Superior temporal gyrus (tissue), 1 donor: ENCODE data around the gene CDH8.
"Not testable (repeated sequence)": the region's sequence is repeated elsewhere in the genome, so short reads cannot be mapped to it uniquely, and the experiment has no call there.

Source experiments
- DNase-seq: peaks from one replicate; pipeline ENCODE4 v3.0.0-alpha.2; 2016; ENCODE audit errors: extremely low spot score

Gene CDH8

GRCh38 chr16:61780161-61780560, 256.1 kb downstream of the CDH8 start:
- no peak for DNase-seq

- no peak for DNase-seq
Observed at GRCh38 chr16:61770301-61770700, 265.9 kb downstream of the CDH8 start.

- no peak for DNase-seq
Observed at GRCh38 chr16:61763991-61764390, 272.2 kb downstream of the CDH8 start.

GRCh38 chr16:61763013-61763412, 273.2 kb downstream of the CDH8 start:
- peak; percentile 38 for DNase-seq

GRCh38 chr16:61730997-61731396, 305.2 kb downstream of the CDH8 start:
- no peak for DNase-seq

GRCh38 chr16:61726701-61727100, 309.5 kb downstream of the CDH8 start:
- DNase-seq: no peak

GRCh38 chr16:61726125-61726524, 310.1 kb downstream of the CDH8 start:
- DNase-seq: no peak

- DNase-seq: no peak
Observed at GRCh38 chr16:61721544-61721943, 314.7 kb downstream of the CDH8 start.

GRCh38 chr16:61715393-61715792, 320.8 kb downstream of the CDH8 start:
- DNase-seq: no peak

GRCh38 chr16:61713787-61714186, 322.5 kb downstream of the CDH8 start:
- no peak for DNase-seq

- DNase-seq: not testable (repeated sequence)
Observed at GRCh38 chr16:61699640-61700039, 336.6 kb downstream of the CDH8 start.

GRCh38 chr16:61684541-61684940, 351.7 kb downstream of the CDH8 start:
- DNase-seq: no peak

- peak; percentile 80 for DNase-seq
Observed at GRCh38 chr16:61681673-61682072, 354.6 kb downstream of the CDH8 start.

- DNase-seq: peak; percentile 74
Observed at GRCh38 chr16:61681124-61681523, 355.1 kb downstream of the CDH8 start.

- no peak for DNase-seq
Observed at GRCh38 chr16:61678182-61678581, 358.1 kb downstream of the CDH8 start.

- no peak for DNase-seq
Observed at GRCh38 chr16:61677776-61678175, 358.5 kb downstream of the CDH8 start.

- DNase-seq: no peak
Observed at GRCh38 chr16:61676740-61677139, 359.5 kb downstream of the CDH8 start.

- no peak for DNase-seq
Observed at GRCh38 chr16:61671161-61671560, 365.1 kb downstream of the CDH8 start.

GRCh38 chr16:61665512-61665911, 370.7 kb downstream of the CDH8 start:
- DNase-seq: no peak

GRCh38 chr16:61659936-61660335, 376.3 kb downstream of the CDH8 start:
- DNase-seq: no peak

GRCh38 chr16:61654962-61655361, 381.3 kb downstream of the CDH8 start:
- peak; percentile 82 for DNase-seq

- DNase-seq: no peak
Observed at GRCh38 chr16:61653544-61653943, 382.7 kb downstream of the CDH8 start.

- DNase-seq: no peak
Observed at GRCh38 chr16:61645561-61645960, 390.7 kb downstream of the CDH8 start.

GRCh38 chr16:61644736-61645135, 391.5 kb downstream of the CDH8 start:
- no peak for DNase-seq
